SK-N-SH treated with all-trans-retinoic acid at 6 μM for 48 hours (cell line): Measurements from ENCODE around the gene RBFOX2.
A peak's percentile ranks its signal among the peaks of the same experiment; 100 is the strongest.

ENCODE experiments used
- ATAC-seq: fragments of 200-7000 bp; cut with Tn5 transposase; 3 replicates; pipeline ENCODE4 v1.9.1; 2020; ENCODE audit warnings: mild to moderate bottlenecking, moderate library complexity
- ARNTL ChIP-seq: fragments of 450-650 bp; formaldehyde crosslinking; IDR thresholded peaks from 2 replicates; pipeline ENCODE4 v1.5.0; 2020; ENCODE audit warnings: low read depth, mild to moderate bottlenecking, moderate library complexity, borderline replicate concordance
- BACH2 ChIP-seq: fragments of 250-450 bp; sonication (Bioruptor Pico); IDR thresholded peaks from 2 replicates; pipeline ENCODE4 v1.9.0; 2021; ENCODE audit warnings: mild to moderate bottlenecking, borderline replicate concordance
- CSDC2 ChIP-seq: fragments of 250-450 bp; sonication (Bioruptor Pico); IDR thresholded peaks from 2 replicates; pipeline ENCODE4 v1.5.0; 2020; ENCODE audit warnings: mild to moderate bottlenecking, moderate library complexity
- ESRRG ChIP-seq: fragments of 250-450 bp; sonication (Bioruptor Pico); IDR thresholded peaks from 2 replicates; pipeline ENCODE4 v1.6.1; 2021; ENCODE audit warnings: mild to moderate bottlenecking
- GLIS3 ChIP-seq: fragments of 250-450 bp; sonication (Bioruptor Pico); IDR thresholded peaks from 2 replicates; pipeline ENCODE4 v1.5.0; 2020; ENCODE audit warnings: mild to moderate bottlenecking, moderate library complexity
- ISL1 ChIP-seq: fragments of 250-450 bp; sonication (Bioruptor Pico); IDR thresholded peaks from 2 replicates; pipeline ENCODE4 v2.1.2; 2022; ENCODE audit warnings: mild to moderate bottlenecking, moderate library complexity
- OSR1 ChIP-seq: fragments of 250-450 bp; sonication (Bioruptor Pico); IDR thresholded peaks from 2 replicates; pipeline ENCODE4 v1.8.0; 2022; ENCODE audit warnings: moderate library complexity, mild to moderate bottlenecking, inconsistent platforms
- PPARA ChIP-seq: fragments of 250-450 bp; sonication (Bioruptor Pico); IDR thresholded peaks from 2 replicates; pipeline ENCODE4 v1.5.0; 2020; ENCODE audit warnings: mild to moderate bottlenecking, borderline replicate concordance
- RARB ChIP-seq: fragments of 250-450 bp; sonication (Bioruptor Pico); IDR thresholded peaks from 2 replicates; pipeline ENCODE4 v1.8.0; 2021; ENCODE audit warnings: mild to moderate bottlenecking, moderate library complexity
- SNAI2 ChIP-seq: fragments of 250-450 bp; sonication (Bioruptor Pico); IDR thresholded peaks from 2 replicates; pipeline ENCODE4 v1.5.0; 2020; ENCODE audit warnings: mild to moderate bottlenecking, moderate library complexity
- TCF4 ChIP-seq: fragments of 250-450 bp; sonication (Bioruptor Pico); IDR thresholded peaks from 2 replicates; pipeline ENCODE4 v1.8.0; 2021; ENCODE audit warnings: mild to moderate bottlenecking, moderate library complexity, borderline replicate concordance
- TOX ChIP-seq: fragments of 250-450 bp; sonication (Bioruptor Pico); IDR thresholded peaks from 2 replicates; pipeline ENCODE4 v1.8.0; 2021; ENCODE audit warnings: mild to moderate bottlenecking, moderate library complexity, borderline replicate concordance
- ZC3H10 ChIP-seq: fragments of 250-450 bp; sonication (Bioruptor Pico); IDR thresholded peaks from 2 replicates; pipeline ENCODE4 v1.5.1; 2021; ENCODE audit warnings: mild to moderate bottlenecking, moderate library complexity
- ZFP3 ChIP-seq: fragments of 250-450 bp; sonication (Bioruptor Pico); IDR thresholded peaks from 2 replicates; pipeline ENCODE4 v1.5.0; 2020; ENCODE audit warnings: mild to moderate bottlenecking, moderate library complexity
- ZFP30 ChIP-seq: fragments of 450-650 bp; formaldehyde crosslinking; IDR thresholded peaks from 2 replicates; pipeline ENCODE4 v1.5.0; 2022; ENCODE audit warnings: mild to moderate bottlenecking, moderate library complexity
- ZNF565 ChIP-seq: fragments of 450-650 bp; formaldehyde crosslinking; conservative IDR thresholded peaks from 2 replicates; pipeline ENCODE4 v1.5.0; 2020; ENCODE audit warnings: low read depth, mild to moderate bottlenecking, moderate library complexity
- ZNF70 ChIP-seq: fragments of 450-650 bp; formaldehyde crosslinking; IDR thresholded peaks from 2 replicates; pipeline ENCODE4 v1.5.0; 2020; ENCODE audit warnings: mild to moderate bottlenecking, moderate library complexity
- ZNF8 ChIP-seq: fragments of 450-650 bp; formaldehyde crosslinking; IDR thresholded peaks from 2 replicates; pipeline ENCODE4 v1.5.0; 2020; ENCODE audit warnings: mild to moderate bottlenecking, moderate library complexity
- TF ChIP-seq, protein P1 (sequence below): fragments of 250-450 bp; sonication (Bioruptor Pico); IDR thresholded peaks from 2 replicates; pipeline ENCODE4 v1.8.0; 2020; ENCODE audit warnings: mild to moderate bottlenecking, moderate library complexity, borderline replicate concordance
- TF ChIP-seq, protein P2 (sequence below): fragments of 250-450 bp; sonication (Bioruptor Pico); IDR thresholded peaks from 2 replicates; pipeline ENCODE4 v1.8.0; 2021; ENCODE audit warnings: low read depth, mild to moderate bottlenecking, moderate library complexity, borderline replicate concordance
- TF ChIP-seq, protein P3 (sequence below): fragments of 250-450 bp; sonication (Bioruptor Pico); IDR thresholded peaks from 2 replicates; pipeline ENCODE4 v1.5.1; 2021; ENCODE audit warnings: mild to moderate bottlenecking, moderate library complexity
- TF ChIP-seq, protein P4 (sequence below): fragments of 250-450 bp; sonication (Bioruptor Pico); IDR thresholded peaks from 2 replicates; pipeline ENCODE4 v1.5.0; 2020; ENCODE audit warnings: mild to moderate bottlenecking, moderate library complexity
- TF ChIP-seq, protein P5 (sequence below): fragments of 250-450 bp; sonication (Bioruptor Pico); IDR thresholded peaks from 2 replicates; pipeline ENCODE4 v1.5.1; 2020; ENCODE audit warnings: low read depth, mild to moderate bottlenecking, moderate library complexity

The RBFOX2 gene

DNA sequence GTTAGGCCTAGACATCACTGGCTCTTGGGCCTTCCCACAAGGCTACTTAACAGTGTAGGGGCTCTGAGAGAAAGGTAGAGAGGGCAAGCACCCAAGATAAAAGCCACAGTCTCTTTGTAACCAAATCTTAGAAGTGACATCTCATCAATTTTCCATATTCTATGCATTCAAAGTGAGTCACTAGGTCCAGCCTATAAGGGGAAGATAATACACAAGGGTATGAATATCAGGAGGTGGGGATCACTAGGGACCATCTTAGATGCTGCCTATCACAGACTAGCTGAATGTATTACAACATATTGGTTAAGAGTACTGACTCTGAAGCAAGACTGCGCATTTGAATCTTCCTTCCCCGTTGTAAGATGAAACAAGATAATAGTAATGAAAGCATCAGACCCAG lies 144.1 kb downstream of the RBFOX2 start:
- TF ChIP-seq TOX (CRISPR knock-in tag) (no peak), ISL1 (CRISPR knock-in tag) (no peak), GLIS3 (CRISPR knock-in tag) (no peak), BACH2 (CRISPR knock-in tag) (no peak), ZFP30 (CRISPR knock-in tag) (no peak), ZNF70 (no peak), ZNF565 (CRISPR knock-in tag) (no peak), ZNF8 (CRISPR knock-in tag) (no peak), ESRRG (no peak), TCF4 (no peak), RARB (CRISPR knock-in tag) (no peak), CSDC2 (CRISPR knock-in tag) (no peak), SNAI2 (CRISPR knock-in tag) (no peak), ZC3H10 (CRISPR knock-in tag) (no peak), PPARA (CRISPR knock-in tag) (no peak)
- TF ChIP-seq, protein P1, sequence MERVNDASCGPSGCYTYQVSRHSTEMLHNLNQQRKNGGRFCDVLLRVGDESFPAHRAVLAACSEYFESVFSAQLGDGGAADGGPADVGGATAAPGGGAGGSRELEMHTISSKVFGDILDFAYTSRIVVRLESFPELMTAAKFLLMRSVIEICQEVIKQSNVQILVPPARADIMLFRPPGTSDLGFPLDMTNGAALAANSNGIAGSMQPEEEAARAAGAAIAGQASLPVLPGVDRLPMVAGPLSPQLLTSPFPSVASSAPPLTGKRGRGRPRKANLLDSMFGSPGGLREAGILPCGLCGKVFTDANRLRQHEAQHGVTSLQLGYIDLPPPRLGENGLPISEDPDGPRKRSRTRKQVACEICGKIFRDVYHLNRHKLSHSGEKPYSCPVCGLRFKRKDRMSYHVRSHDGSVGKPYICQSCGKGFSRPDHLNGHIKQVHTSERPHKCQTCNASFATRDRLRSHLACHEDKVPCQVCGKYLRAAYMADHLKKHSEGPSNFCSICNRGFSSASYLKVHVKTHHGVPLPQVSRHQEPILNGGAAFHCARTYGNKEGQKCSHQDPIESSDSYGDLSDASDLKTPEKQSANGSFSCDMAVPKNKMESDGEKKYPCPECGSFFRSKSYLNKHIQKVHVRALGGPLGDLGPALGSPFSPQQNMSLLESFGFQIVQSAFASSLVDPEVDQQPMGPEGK (CRISPR knock-in tag), result no peak
- TF ChIP-seq, protein P2, sequence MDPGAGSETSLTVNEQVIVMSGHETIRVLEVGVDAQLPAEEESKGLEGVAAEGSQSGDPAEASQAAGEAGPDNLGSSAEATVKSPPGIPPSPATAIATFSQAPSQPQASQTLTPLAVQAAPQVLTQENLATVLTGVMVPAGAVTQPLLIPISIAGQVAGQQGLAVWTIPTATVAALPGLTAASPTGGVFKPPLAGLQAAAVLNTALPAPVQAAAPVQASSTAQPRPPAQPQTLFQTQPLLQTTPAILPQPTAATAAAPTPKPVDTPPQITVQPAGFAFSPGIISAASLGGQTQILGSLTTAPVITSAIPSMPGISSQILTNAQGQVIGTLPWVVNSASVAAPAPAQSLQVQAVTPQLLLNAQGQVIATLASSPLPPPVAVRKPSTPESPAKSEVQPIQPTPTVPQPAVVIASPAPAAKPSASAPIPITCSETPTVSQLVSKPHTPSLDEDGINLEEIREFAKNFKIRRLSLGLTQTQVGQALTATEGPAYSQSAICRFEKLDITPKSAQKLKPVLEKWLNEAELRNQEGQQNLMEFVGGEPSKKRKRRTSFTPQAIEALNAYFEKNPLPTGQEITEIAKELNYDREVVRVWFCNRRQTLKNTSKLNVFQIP (CRISPR knock-in tag), result no peak
- TF ChIP-seq, protein P3, sequence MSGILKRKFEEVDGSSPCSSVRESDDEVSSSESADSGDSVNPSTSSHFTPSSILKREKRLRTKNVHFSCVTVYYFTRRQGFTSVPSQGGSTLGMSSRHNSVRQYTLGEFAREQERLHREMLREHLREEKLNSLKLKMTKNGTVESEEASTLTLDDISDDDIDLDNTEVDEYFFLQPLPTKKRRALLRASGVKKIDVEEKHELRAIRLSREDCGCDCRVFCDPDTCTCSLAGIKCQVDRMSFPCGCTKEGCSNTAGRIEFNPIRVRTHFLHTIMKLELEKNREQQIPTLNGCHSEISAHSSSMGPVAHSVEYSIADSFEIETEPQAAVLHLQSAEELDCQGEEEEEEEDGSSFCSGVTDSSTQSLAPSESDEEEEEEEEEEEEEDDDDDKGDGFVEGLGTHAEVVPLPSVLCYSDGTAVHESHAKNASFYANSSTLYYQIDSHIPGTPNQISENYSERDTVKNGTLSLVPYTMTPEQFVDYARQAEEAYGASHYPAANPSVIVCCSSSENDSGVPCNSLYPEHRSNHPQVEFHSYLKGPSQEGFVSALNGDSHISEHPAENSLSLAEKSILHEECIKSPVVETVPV (CRISPR knock-in tag), result no peak
- TF ChIP-seq, protein P4, sequence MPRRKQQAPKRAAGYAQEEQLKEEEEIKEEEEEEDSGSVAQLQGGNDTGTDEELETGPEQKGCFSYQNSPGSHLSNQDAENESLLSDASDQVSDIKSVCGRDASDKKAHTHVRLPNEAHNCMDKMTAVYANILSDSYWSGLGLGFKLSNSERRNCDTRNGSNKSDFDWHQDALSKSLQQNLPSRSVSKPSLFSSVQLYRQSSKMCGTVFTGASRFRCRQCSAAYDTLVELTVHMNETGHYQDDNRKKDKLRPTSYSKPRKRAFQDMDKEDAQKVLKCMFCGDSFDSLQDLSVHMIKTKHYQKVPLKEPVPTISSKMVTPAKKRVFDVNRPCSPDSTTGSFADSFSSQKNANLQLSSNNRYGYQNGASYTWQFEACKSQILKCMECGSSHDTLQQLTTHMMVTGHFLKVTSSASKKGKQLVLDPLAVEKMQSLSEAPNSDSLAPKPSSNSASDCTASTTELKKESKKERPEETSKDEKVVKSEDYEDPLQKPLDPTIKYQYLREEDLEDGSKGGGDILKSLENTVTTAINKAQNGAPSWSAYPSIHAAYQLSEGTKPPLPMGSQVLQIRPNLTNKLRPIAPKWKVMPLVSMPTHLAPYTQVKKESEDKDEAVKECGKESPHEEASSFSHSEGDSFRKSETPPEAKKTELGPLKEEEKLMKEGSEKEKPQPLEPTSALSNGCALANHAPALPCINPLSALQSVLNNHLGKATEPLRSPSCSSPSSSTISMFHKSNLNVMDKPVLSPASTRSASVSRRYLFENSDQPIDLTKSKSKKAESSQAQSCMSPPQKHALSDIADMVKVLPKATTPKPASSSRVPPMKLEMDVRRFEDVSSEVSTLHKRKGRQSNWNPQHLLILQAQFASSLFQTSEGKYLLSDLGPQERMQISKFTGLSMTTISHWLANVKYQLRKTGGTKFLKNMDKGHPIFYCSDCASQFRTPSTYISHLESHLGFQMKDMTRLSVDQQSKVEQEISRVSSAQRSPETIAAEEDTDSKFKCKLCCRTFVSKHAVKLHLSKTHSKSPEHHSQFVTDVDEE (CRISPR knock-in tag), result no peak
- no peak for ATAC-seq

DNA sequence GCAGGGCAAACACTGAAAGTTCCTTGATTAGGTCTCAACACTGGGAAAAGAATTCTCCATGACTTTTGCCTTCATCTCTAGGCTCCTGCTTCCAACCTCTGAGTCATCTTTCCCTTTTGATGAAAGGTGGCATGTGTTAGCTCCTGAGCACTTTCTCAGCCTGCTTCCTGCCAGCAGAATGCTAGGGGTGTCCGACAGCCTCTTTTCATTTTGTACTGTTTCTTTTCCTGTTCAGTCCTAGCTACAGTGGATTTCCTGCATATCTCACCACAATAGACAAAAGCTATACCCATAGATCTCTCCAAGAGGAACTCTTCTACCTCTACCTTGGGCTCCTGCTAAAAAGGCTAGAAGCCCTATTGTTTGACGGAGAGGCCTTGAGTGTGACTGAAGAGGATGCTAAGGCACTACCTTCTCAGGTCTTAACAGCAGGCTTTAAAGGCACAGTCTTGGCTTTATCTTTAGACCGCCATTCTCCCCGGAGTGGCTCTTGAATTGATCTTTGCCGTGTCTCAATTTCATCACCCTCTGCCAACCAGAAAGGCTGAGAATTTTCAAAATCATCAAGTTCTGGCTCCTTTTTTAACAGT lies 145.5 kb downstream of the RBFOX2 start:
- no peak for TF ChIP-seq ZNF70
- no peak for TF ChIP-seq PPARA (CRISPR knock-in tag)
- TF ChIP-seq BACH2 (CRISPR knock-in tag), result no peak
- no peak for TF ChIP-seq ZFP30 (CRISPR knock-in tag)
- TF ChIP-seq, protein P2 (CRISPR knock-in tag), result no peak
- no peak for TF ChIP-seq ZNF8 (CRISPR knock-in tag)
- TF ChIP-seq ZNF565 (CRISPR knock-in tag), result no peak
- no peak for TF ChIP-seq GLIS3 (CRISPR knock-in tag)
- TF ChIP-seq ARNTL (CRISPR knock-in tag), result no peak
- TF ChIP-seq ZFP3, result no peak
- TF ChIP-seq, protein P3 (CRISPR knock-in tag), result no peak
- TF ChIP-seq TOX (CRISPR knock-in tag), result no peak
- TF ChIP-seq, protein P4 (CRISPR knock-in tag), result no peak
- no peak for TF ChIP-seq TCF4
- no peak for TF ChIP-seq ZC3H10 (CRISPR knock-in tag)
- no peak for TF ChIP-seq SNAI2 (CRISPR knock-in tag)
- TF ChIP-seq OSR1 (CRISPR knock-in tag), result no peak
- TF ChIP-seq, protein P5, sequence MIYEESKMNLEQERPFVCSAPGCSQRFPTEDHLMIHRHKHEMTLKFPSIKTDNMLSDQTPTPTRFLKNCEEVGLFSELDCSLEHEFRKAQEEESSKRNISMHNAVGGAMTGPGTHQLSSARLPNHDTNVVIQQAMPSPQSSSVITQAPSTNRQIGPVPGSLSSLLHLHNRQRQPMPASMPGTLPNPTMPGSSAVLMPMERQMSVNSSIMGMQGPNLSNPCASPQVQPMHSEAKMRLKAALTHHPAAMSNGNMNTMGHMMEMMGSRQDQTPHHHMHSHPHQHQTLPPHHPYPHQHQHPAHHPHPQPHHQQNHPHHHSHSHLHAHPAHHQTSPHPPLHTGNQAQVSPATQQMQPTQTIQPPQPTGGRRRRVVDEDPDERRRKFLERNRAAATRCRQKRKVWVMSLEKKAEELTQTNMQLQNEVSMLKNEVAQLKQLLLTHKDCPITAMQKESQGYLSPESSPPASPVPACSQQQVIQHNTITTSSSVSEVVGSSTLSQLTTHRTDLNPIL (CRISPR knock-in tag), result no peak
- TF ChIP-seq, all 23 proteins: peak for 0
- ATAC-seq, result peak; percentile 92
